Fibroblast of villous mesenchyme (primary cell): ENCODE results near the gene SQSTM1. TPM values are rescaled to one million over a fixed set of nuclear protein-coding genes. Genes with fewer than 3 reads are reported as not detected.

Experiments used
- DNase-seq: peaks from one replicate; pipeline ENCODE4 v3.0.0-alpha.2; 2010; ENCODE audit warnings: low read depth
- H3K4me3 ChIP-seq: 2 replicates; pipeline ENCODE4 v1.5.1; 2011; ENCODE audit warnings: low read depth, mild to moderate bottlenecking, low read length
- CTCF ChIP-seq: IDR thresholded peaks from 2 replicates; pipeline ENCODE4 v1.5.1; 2012; ENCODE audit warnings: low read depth, mild to moderate bottlenecking, low read length; ENCODE audit not compliant: insufficient read depth
- total RNA-seq: library from RNA; depleted of rRNA; stranded (reverse); fragments of >200 nt; gene quantifications from 2 replicates; pipeline ENCODE4 v1.2.3, GENCODE V29; 2012

SQSTM1 gene
- total RNA-seq, 1 donor = 892 TPM

- TF ChIP-seq CTCF = no peak
- peak overlapping the region; percentile 91 for H3K4me3 ChIP-seq
- DNase-seq = peak; percentile 93
Measured at GRCh38 chr5:179821298-179822058, 773 bp downstream of the SQSTM1 start.

DNA sequence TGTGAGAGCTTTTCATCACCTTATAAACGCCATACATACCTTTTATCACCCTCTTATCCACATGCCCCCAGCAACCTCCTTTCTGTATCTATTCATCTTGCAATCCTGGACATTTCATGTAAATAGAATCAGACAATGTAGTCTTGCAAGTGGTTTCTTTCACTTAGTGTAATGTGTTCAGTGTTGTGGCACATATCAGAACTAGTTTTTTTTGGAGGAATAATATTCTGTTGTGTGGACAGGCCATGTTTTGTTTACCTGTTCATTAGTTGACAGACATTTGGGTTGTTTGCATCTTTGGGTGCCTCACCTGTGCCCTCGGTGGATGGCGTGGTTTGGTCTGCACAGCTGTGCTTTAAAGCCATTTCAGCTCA is 1.3 kb downstream of the SQSTM1 start:
- no peak for DNase-seq
- TF ChIP-seq CTCF = no peak
- H3K4me3 ChIP-seq = peak overlapping the region; percentile 91

GRCh38 chr5:179822444-179822990 is 1.8 kb downstream of the SQSTM1 start:
- DNase-seq = no peak
- H3K4me3 ChIP-seq = peak overlapping the region; percentile 91
- no peak for TF ChIP-seq CTCF

DNA sequence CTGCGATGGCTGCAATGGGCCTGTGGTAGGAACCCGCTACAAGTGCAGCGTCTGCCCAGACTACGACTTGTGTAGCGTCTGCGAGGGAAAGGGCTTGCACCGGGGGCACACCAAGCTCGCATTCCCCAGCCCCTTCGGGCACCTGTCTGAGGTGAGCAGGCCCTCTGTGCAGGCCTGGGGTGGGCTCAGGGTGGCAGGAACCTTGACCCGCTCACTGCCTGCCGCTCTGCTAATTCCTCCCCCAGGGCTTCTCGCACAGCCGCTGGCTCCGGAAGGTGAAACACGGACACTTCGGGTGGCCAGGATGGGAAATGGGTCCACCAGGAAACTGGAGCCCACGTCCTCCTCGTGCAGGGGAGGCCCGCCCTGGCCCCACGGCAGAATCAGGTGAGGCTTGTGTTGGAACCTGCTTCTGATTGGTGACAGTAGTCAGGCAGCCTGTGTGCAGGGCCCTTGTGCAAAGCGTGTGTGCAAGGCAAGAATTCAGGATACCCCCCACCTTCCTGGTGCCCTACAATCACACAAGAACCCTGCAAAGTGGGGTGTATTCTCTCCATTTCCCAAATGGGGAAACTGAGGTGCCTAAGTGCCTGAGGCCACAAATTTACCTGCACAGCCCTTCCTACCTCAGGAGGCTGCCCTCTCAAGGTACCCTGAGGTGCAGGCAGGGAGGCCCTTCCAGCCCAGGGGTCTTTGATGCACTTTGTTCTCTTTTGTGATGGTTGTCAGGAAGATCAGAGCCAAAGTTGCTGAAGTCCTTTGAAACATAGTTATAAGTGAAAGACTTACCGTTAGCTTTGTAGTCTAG is 3.4 kb downstream of the SQSTM1 start:
- TF ChIP-seq CTCF = no peak
- H3K4me3 ChIP-seq = peak overlapping the region; percentile 91
- DNase-seq = no peak

- no peak for TF ChIP-seq CTCF
- no peak for DNase-seq
- no peak overlapping the region for H3K4me3 ChIP-seq
Measured at GRCh38 chr5:179824745-179825112, 4.0 kb downstream of the SQSTM1 start.

- no peak for TF ChIP-seq CTCF
- DNase-seq = no peak
- no peak overlapping the region for H3K4me3 ChIP-seq
Measured at GRCh38 chr5:179825655-179826182, 5.0 kb downstream of the SQSTM1 start.
